Measurements from ENCODE around the gene CCDC80.
A peak's percentile ranks its signal among the peaks of the same experiment; 100 is the strongest.

The CCDC80 gene

DNA sequence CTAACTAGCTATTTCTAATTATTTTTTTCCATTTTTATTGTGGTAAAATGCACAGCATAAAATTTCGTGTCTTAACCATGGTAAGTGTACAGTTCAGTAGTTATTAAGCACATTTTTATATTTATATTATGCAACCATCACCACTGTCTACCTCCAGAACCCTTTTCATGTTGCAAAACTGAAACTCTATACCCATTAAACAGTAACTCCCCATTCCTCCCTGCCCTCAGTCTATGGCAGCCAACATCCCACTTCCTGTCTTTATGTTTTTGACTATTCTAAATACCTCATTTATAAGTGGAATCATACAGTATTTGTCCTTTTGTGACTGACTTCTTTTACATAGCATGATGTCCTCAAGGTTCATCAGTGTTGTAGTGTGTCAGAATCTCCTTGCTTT is 53.6 kb downstream of the CCDC80 start:
- TF ChIP-seq, protein P1, sequence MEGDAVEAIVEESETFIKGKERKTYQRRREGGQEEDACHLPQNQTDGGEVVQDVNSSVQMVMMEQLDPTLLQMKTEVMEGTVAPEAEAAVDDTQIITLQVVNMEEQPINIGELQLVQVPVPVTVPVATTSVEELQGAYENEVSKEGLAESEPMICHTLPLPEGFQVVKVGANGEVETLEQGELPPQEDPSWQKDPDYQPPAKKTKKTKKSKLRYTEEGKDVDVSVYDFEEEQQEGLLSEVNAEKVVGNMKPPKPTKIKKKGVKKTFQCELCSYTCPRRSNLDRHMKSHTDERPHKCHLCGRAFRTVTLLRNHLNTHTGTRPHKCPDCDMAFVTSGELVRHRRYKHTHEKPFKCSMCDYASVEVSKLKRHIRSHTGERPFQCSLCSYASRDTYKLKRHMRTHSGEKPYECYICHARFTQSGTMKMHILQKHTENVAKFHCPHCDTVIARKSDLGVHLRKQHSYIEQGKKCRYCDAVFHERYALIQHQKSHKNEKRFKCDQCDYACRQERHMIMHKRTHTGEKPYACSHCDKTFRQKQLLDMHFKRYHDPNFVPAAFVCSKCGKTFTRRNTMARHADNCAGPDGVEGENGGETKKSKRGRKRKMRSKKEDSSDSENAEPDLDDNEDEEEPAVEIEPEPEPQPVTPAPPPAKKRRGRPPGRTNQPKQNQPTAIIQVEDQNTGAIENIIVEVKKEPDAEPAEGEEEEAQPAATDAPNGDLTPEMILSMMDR (conservative IDR thresholded peaks at IDR 0.05; ENCODE audit: low read depth, low read length) = no peak
- peaks cover 11% of the 10 kb centered on the region for H3K4me1 ChIP-seq (ENCODE audit: low read depth, poor library complexity, severe bottlenecking)
- no peak overlapping the region for H3K9ac ChIP-seq
- no peaks in the 10 kb centered on the region for H3K79me2 ChIP-seq (ENCODE audit: insufficient read depth, low read depth)
- peak overlapping the region; percentile 6; the same call in 1 of the 2 replicates for H3K4me2 ChIP-seq
- H3K27ac ChIP-seq = no peak overlapping the region
- H2AFZ ChIP-seq (ENCODE audit: low read depth) = no peak overlapping the region
- H4K20me1 ChIP-seq (ENCODE audit: insufficient read depth) = no peaks in the 10 kb centered on the region
- no peaks in the 10 kb centered on the region for H3K27me3 ChIP-seq (ENCODE audit: insufficient read depth, low read depth)
- no peaks in the 10 kb centered on the region for H3K36me3 ChIP-seq (ENCODE audit: insufficient read depth)
- no peak overlapping the region for H3K4me3 ChIP-seq (IDR thresholded peaks at IDR 0.05; ENCODE audit: insufficient read depth, low read depth, low read length)

DNA sequence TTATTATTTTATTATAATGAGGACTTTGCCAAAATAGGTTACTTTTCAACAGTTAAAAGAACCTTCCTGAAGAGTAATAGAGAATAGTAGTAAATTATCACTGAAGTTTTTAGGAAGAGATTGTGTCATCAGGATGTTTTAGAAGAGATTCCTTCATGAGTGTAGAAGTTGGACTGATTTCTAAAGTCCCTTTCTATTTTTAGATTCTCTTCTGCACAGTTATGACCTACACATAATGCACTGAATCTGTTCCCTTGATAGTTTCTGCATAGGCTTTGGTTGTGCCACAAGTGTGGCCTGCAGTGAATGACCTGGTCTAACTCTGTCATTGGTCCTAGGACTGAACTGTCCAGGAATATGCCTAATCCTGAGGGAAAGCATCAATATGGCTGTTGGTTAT is 55.2 kb downstream of the CCDC80 start:
- Histone ChIP-seq H3K9ac (no peak overlapping the region), H3K4me3 (IDR thresholded peaks at IDR 0.05; ENCODE audit: insufficient read depth, low read depth, low read length) (no peak overlapping the region), H4K20me1 (ENCODE audit: insufficient read depth) (no peaks in the 10 kb centered on the region), H3K27me3 (ENCODE audit: insufficient read depth, low read depth) (no peaks in the 10 kb centered on the region), H3K79me2 (ENCODE audit: insufficient read depth, low read depth) (no peaks in the 10 kb centered on the region), H3K4me2 (no peak overlapping the region), H3K36me3 (ENCODE audit: insufficient read depth) (no peaks in the 10 kb centered on the region), H3K27ac (no peak overlapping the region), H3K4me1 (ENCODE audit: low read depth, poor library complexity, severe bottlenecking) (peaks cover 11% of the 10 kb centered on the region), H2AFZ (ENCODE audit: low read depth) (no peak overlapping the region)
- TF ChIP-seq, protein P1 (conservative IDR thresholded peaks at IDR 0.05; ENCODE audit: low read depth, low read length) = no peak

DNA sequence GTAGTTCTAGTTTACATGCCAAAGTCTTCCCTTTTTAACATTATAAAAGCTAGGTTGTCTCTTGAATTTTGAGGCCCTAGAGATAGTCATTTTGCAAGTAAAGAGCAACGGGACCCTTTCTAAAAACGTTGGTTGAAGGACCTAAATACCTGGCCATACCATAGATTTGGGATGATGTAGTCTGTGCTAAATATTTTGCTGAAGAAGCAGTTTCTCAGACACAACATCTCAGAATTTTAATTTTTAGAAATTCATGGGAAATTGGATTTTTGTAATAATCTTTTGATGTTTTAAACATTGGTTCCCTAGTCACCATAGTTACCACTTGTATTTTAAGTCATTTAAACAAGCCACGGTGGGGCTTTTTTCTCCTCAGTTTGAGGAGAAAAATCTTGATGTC is 57.8 kb downstream of the CCDC80 start:
- H3K79me2 ChIP-seq (ENCODE audit: insufficient read depth, low read depth) = no peaks in the 10 kb centered on the region
- H3K27ac ChIP-seq = no peak overlapping the region
- no peaks in the 10 kb centered on the region for H4K20me1 ChIP-seq (ENCODE audit: insufficient read depth)
- H3K4me3 ChIP-seq (IDR thresholded peaks at IDR 0.05; ENCODE audit: insufficient read depth, low read depth, low read length) = no peak overlapping the region
- no peak overlapping the region for H3K9ac ChIP-seq
- peaks cover 11% of the 10 kb centered on the region for H3K4me1 ChIP-seq (ENCODE audit: low read depth, poor library complexity, severe bottlenecking)
- no peaks in the 10 kb centered on the region for H3K27me3 ChIP-seq (ENCODE audit: insufficient read depth, low read depth)
- TF ChIP-seq, protein P1 (conservative IDR thresholded peaks at IDR 0.05; ENCODE audit: low read depth, low read length) = no peak
- no peak overlapping the region for H3K4me2 ChIP-seq
- no peaks in the 10 kb centered on the region for H3K36me3 ChIP-seq (ENCODE audit: insufficient read depth)
- H2AFZ ChIP-seq (ENCODE audit: low read depth) = no peak overlapping the region

DNA sequence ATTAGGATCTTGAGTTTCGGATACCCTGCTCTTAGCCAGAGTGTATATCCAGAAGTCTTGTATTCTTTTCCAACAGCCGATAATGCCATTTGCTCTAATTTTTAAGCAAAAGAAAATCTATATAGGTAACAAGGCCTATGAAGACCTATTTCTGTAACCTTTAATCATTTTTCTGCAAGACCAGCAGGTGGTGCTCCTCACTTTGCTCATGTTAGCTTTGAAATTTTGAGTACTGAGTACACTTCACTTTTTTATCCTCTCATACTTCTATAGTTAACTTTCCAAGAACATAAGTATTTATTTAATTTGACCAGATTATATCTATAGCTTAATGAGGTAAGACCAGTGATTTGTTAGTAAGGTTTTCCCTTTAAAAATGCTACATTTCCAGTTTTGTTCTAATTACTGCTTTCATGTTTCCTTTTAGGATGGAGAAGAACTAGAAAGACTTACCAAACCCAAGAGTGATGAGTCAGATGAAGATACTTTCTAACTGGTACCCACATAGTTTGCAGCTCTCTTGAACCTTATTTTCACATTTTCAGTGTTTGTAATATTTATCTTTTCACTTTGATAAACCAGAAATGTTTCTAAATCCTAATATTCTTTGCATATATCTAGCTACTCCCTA is 58.6 kb downstream of the CCDC80 start:
- H3K79me2 ChIP-seq (ENCODE audit: insufficient read depth, low read depth) = no peaks in the 10 kb centered on the region
- no peak overlapping the region for H3K9ac ChIP-seq
- H3K36me3 ChIP-seq (ENCODE audit: insufficient read depth) = no peaks in the 10 kb centered on the region

More for the DNA sequence above, 58.6 kb downstream of the CCDC80 start:
- TF ChIP-seq, protein P1 (conservative IDR thresholded peaks at IDR 0.05; ENCODE audit: low read depth, low read length) = peak; percentile 78
- peaks cover 6% of the 10 kb centered on the region for H3K4me1 ChIP-seq (ENCODE audit: low read depth, poor library complexity, severe bottlenecking)
- H4K20me1 ChIP-seq (ENCODE audit: insufficient read depth) = no peaks in the 10 kb centered on the region
- no peak overlapping the region for H3K4me3 ChIP-seq (IDR thresholded peaks at IDR 0.05; ENCODE audit: insufficient read depth, low read depth, low read length)
- H3K27me3 ChIP-seq (ENCODE audit: insufficient read depth, low read depth) = no peaks in the 10 kb centered on the region
- no peak overlapping the region for H3K4me2 ChIP-seq
- no peak overlapping the region for H2AFZ ChIP-seq (ENCODE audit: low read depth)
- no peak overlapping the region for H3K27ac ChIP-seq
